ENCODE data around the gene TRIM67. TPM values are rescaled to one million over a fixed set of nuclear protein-coding genes. Genes with fewer than 3 reads are reported as not detected.

The TRIM67 gene
- total RNA-seq, 1 experiment from 2014 or later, result not detected

DNA sequence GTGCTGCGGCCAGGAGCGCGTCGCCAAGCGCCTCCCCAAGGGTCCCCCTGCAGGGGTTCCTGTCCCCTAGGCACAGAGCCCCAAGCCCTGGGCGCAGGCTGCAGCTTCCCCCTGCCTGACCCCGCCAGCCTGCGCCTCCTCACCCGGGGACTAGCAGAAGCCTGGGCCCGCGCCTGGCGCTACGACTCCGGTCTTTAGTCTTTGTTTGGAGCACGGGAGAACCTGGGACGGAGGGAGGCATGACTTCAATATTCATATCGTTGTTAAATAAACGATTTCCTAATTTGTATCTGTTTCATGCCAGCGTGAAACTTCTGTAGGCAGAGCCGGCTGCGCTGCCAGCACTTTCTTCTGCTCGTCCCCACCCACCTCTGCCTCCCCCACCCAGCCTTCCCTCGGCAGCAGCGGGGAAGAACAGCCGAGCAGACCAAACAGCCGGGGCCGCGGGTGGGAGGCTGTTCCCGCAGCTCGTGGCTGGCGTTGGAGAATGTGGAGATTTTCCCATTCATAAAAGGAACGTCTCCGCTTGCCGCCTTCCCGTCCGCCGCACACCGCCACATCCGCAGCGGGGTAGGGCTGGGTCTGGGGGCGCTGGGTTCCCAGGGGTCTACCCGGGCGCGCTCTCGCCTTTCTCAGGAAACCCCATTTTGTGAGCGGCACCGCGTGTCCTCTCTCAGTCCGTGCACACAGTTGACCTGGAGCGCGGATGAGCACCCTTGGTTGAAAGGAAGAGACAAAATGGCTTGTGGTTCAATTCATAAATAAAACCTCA, 777 bp upstream of the TRIM67 start:
- H3F3A ChIP-seq (ENCODE audit: low read length, unreplicated experiment), result no peaks in the 10 kb centered on the region
- no peak overlapping the region for H3K4me3 ChIP-seq (ENCODE audit: low read length)
- peaks cover 69% of the 10 kb centered on the region for H3K27me3 ChIP-seq (ENCODE audit: low read length)
- TF ChIP-seq EZH2 (IDR thresholded peaks at IDR 0.05; ENCODE audit: low read length, unreplicated experiment) (no peak), EZH2phosphoT487 (IDR thresholded peaks at IDR 0.05; ENCODE audit: borderline replicate concordance, low read length) (no peak)
- TF ChIP-seq, protein P1, sequence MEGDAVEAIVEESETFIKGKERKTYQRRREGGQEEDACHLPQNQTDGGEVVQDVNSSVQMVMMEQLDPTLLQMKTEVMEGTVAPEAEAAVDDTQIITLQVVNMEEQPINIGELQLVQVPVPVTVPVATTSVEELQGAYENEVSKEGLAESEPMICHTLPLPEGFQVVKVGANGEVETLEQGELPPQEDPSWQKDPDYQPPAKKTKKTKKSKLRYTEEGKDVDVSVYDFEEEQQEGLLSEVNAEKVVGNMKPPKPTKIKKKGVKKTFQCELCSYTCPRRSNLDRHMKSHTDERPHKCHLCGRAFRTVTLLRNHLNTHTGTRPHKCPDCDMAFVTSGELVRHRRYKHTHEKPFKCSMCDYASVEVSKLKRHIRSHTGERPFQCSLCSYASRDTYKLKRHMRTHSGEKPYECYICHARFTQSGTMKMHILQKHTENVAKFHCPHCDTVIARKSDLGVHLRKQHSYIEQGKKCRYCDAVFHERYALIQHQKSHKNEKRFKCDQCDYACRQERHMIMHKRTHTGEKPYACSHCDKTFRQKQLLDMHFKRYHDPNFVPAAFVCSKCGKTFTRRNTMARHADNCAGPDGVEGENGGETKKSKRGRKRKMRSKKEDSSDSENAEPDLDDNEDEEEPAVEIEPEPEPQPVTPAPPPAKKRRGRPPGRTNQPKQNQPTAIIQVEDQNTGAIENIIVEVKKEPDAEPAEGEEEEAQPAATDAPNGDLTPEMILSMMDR (conservative IDR thresholded peaks at IDR 0.05; ENCODE audit: low read depth, low read length), result no peak
- intact Hi-C loops (cut with micrococcal nuclease), result no loop called here
- no peak overlapping the region for H3K9ac ChIP-seq (ENCODE audit: low read length)
- no TSS peak for BruUV-seq (replicated peaks)
- POLR2A ChIA-PET (ENCODE audit: unreplicated experiment), result no interaction called here
- H3K79me2 ChIP-seq (ENCODE audit: low read length), result no peaks in the 10 kb centered on the region
- H3K36me3 ChIP-seq (ENCODE audit: low read depth, low read length), result no peaks in the 10 kb centered on the region
- ATAC-seq (no peak), DNase-seq (no peak)
- no peaks in the 10 kb centered on the region for H3K9me2 ChIP-seq (replicated peaks; ENCODE audit: low read length)
- CTCF ChIA-PET, result no interaction called here
- no peaks in the 10 kb centered on the region for H3K9me3 ChIP-seq (ENCODE audit: low read length)
- H4K20me1 ChIP-seq (ENCODE audit: low read length), result no peaks in the 10 kb centered on the region
- no peaks in the 10 kb centered on the region for H3K4me1 ChIP-seq (ENCODE audit: insufficient read depth, low read length)
- no peak overlapping the region for H3K4me2 ChIP-seq (ENCODE audit: low read length)
- no peak overlapping the region for H2AFZ ChIP-seq (ENCODE audit: low read length)
- no peak overlapping the region for H3K27ac ChIP-seq (ENCODE audit: low read length)

GRCh38 chr1:231162297-231162969, 575 bp downstream of the TRIM67 start:
- Histone ChIP-seq H3K27me3 (ENCODE audit: low read length) (peaks cover 62% of the 10 kb centered on the region), H3F3A (ENCODE audit: low read length, unreplicated experiment) (no peaks in the 10 kb centered on the region), H3K4me2 (ENCODE audit: low read length) (no peak overlapping the region; the same call in 1 of the 2 replicates), H3K9me2 (replicated peaks; ENCODE audit: low read length) (no peaks in the 10 kb centered on the region), H3K9ac (ENCODE audit: low read length) (no peak overlapping the region), H4K20me1 (ENCODE audit: low read length) (no peaks in the 10 kb centered on the region), H2AFZ (ENCODE audit: low read length) (no peak overlapping the region), H3K4me3 (ENCODE audit: low read length) (no peak overlapping the region), H3K36me3 (ENCODE audit: low read depth, low read length) (no peaks in the 10 kb centered on the region), H3K27ac (ENCODE audit: low read length) (no peak overlapping the region), H3K79me2 (ENCODE audit: low read length) (no peaks in the 10 kb centered on the region), H3K4me1 (ENCODE audit: insufficient read depth, low read length) (no peaks in the 10 kb centered on the region), H3K9me3 (ENCODE audit: low read length) (no peaks in the 10 kb centered on the region)
- CTCF ChIA-PET, result no interaction called here
- BruUV-seq (replicated peaks), result no TSS peak
- no peak for DNase-seq
- peak; percentile 42; the same call in 1 of the 2 replicates for ATAC-seq
- TF ChIP-seq, protein P1 (conservative IDR thresholded peaks at IDR 0.05; ENCODE audit: low read depth, low read length), result no peak
- TF ChIP-seq EZH2phosphoT487 (IDR thresholded peaks at IDR 0.05; ENCODE audit: borderline replicate concordance, low read length), result no peak
- TF ChIP-seq EZH2 (IDR thresholded peaks at IDR 0.05; ENCODE audit: low read length, unreplicated experiment), result peak; percentile 53
- intact Hi-C loops (cut with micrococcal nuclease), result no loop called here
- POLR2A ChIA-PET (ENCODE audit: unreplicated experiment), result no interaction called here
